Keratinocyte (primary cell): ENCODE results near the gene MEFV. TPM values are rescaled to one million over a fixed set of nuclear protein-coding genes. Genes with fewer than 3 reads are reported as not detected.
"Not testable (repeated sequence)": the region's sequence is repeated elsewhere in the genome, so short reads cannot be mapped to it uniquely, and the experiment has no call there.

Experiments
- DNase-seq: peaks from one replicate; pipeline ENCODE4 v3.0.0-alpha.2; 2011; ENCODE audit warnings: low read depth, missing footprints, low spot score
- FAIRE-seq: peaks from 2 replicates; lab custom pipeline; 2011; peaks lifted over from hg19 to GRCh38; lab: Jason Lieb, UNC
- H2AFZ ChIP-seq: 2 replicates; pipeline ENCODE4 v1.6.0; 2012; ENCODE audit warnings: low read length, control low read depth, inconsistent platforms; ENCODE audit not compliant: control insufficient read depth
- H3K27ac ChIP-seq: 2 replicates; pipeline ENCODE4 v1.5.1; 2011; ENCODE audit warnings: low read length; ENCODE audit not compliant: control insufficient read depth, insufficient read depth
- H3K27me3 ChIP-seq: 3 replicates; pipeline ENCODE4 v1.6.0; 2011; ENCODE audit warnings: low read length; ENCODE audit not compliant: control insufficient read depth, insufficient read depth; ENCODE audit errors: extremely low read depth
- H3K36me3 ChIP-seq, 2 experiments: 2 replicates in 1 of 2; 3 replicates in 1 of 2; pipeline ENCODE4 v1.5.1; 2011; ENCODE audit warnings: low read length in 2 of 2, mild to moderate bottlenecking in 1 of 2; ENCODE audit not compliant: control insufficient read depth in 2 of 2, insufficient read depth in 2 of 2; ENCODE audit errors: extremely low read depth in 1 of 2
- H3K4me1 ChIP-seq: 3 replicates; pipeline ENCODE4 v1.5.1; 2011; ENCODE audit warnings: low read length; ENCODE audit not compliant: control insufficient read depth, insufficient read depth; ENCODE audit errors: extremely low read depth
- H3K4me2 ChIP-seq: 3 replicates; pipeline ENCODE4 v1.6.0; 2011; ENCODE audit warnings: low read depth, low read length; ENCODE audit not compliant: control insufficient read depth, insufficient read depth; ENCODE audit errors: extremely low read depth
- H3K4me3 ChIP-seq, 3 experiments: fragments of 200-600 bp in 1 of 3; sonication (generic) in 1 of 3; 2 replicates in 2 of 3; 3 replicates in 1 of 3; pipeline ENCODE4 v1.5.1; 2011 to 2016; ENCODE audit warnings: low read length in 3 of 3, mild to moderate bottlenecking in 3 of 3, control low read depth in 2 of 3, inconsistent platforms in 1 of 3, low read depth in 1 of 3, mixed read lengths in 1 of 3, mixed run types in 1 of 3, moderate library complexity in 1 of 3; ENCODE audit not compliant: control insufficient read depth in 2 of 3, insufficient read depth in 2 of 3; ENCODE audit errors: extremely low read depth in 1 of 3
- H3K79me2 ChIP-seq: 2 replicates; pipeline ENCODE4 v1.6.0; 2012; ENCODE audit warnings: low read length; ENCODE audit not compliant: control insufficient read depth, insufficient read depth
- H3K9ac ChIP-seq: 3 replicates; pipeline ENCODE4 v1.6.0; 2011; ENCODE audit warnings: low read length; ENCODE audit not compliant: control insufficient read depth, insufficient read depth; ENCODE audit errors: extremely low read depth
- H3K9me1 ChIP-seq: 3 replicates; pipeline ENCODE4 v1.6.0; 2011; ENCODE audit warnings: low read length; ENCODE audit not compliant: control insufficient read depth, insufficient read depth; ENCODE audit errors: extremely low read depth
- H3K9me3 ChIP-seq: 2 replicates; pipeline ENCODE4 v1.5.1; 2012; ENCODE audit warnings: low read depth, low read length; ENCODE audit not compliant: control insufficient read depth
- H4K20me1 ChIP-seq: 3 replicates; pipeline ENCODE4 v1.6.0; 2011; ENCODE audit warnings: low read length; ENCODE audit not compliant: control insufficient read depth, insufficient read depth; ENCODE audit errors: extremely low read depth
- EZH2 ChIP-seq: IDR thresholded peaks from one replicate; pipeline ENCODE4 v1.6.1; 2012; ENCODE audit warnings: inconsistent platforms, mild to moderate bottlenecking, low read length, moderate library complexity
- dilution Hi-C: fragments of 300-500 bp; cut with MboI; formaldehyde crosslinking; loops from one replicate; pipeline ENCODE4 v1.7.0; 2020; ENCODE audit warnings: low sequenced_read_pairs; ENCODE audit not compliant: extremely low pct_ligation_motif_present
- polyA plus RNA-seq, 5 experiments: library from polyadenylated mRNA; depleted of rRNA in 3 of 5; stranded (reverse) in 3 of 5; stranded (forward) in 1 of 5; unstranded in 1 of 5; fragments of >200 nt; gene quantifications; 1 replicate in 1 of 5; 2 replicates in 3 of 5; 3 replicates in 1 of 5; pipeline versions ENCODE4 v1.2.1 to v1.2.3, GENCODE V29; 2011 to 2012; ENCODE audit warnings: missing spikeins in 2 of 5, low read depth in 1 of 5, low replicate concordance in 1 of 5
- TF ChIP-seq, protein P1 (sequence below), 3 experiments: IDR thresholded peaks in 1 of 3; conservative IDR thresholded peaks in 1 of 3; optimal IDR thresholded peaks in 1 of 3; 2 replicates in 2 of 3; 3 replicates in 1 of 3; pipeline versions ENCODE3 to v1.5.1; 2011; ENCODE audit warnings: low read length in 3 of 3, mild to moderate bottlenecking in 3 of 3, moderate library complexity in 2 of 3, control low read depth in 1 of 3, inconsistent platforms in 1 of 3; ENCODE audit not compliant: insufficient read depth in 2 of 3; ENCODE audit errors: extremely low read depth in 1 of 3

Gene MEFV
- polyA plus RNA-seq, 1 donor (not counting 4 experiments of a cell fraction or from before 2014, with no cell fraction given) = not detected

DNA sequence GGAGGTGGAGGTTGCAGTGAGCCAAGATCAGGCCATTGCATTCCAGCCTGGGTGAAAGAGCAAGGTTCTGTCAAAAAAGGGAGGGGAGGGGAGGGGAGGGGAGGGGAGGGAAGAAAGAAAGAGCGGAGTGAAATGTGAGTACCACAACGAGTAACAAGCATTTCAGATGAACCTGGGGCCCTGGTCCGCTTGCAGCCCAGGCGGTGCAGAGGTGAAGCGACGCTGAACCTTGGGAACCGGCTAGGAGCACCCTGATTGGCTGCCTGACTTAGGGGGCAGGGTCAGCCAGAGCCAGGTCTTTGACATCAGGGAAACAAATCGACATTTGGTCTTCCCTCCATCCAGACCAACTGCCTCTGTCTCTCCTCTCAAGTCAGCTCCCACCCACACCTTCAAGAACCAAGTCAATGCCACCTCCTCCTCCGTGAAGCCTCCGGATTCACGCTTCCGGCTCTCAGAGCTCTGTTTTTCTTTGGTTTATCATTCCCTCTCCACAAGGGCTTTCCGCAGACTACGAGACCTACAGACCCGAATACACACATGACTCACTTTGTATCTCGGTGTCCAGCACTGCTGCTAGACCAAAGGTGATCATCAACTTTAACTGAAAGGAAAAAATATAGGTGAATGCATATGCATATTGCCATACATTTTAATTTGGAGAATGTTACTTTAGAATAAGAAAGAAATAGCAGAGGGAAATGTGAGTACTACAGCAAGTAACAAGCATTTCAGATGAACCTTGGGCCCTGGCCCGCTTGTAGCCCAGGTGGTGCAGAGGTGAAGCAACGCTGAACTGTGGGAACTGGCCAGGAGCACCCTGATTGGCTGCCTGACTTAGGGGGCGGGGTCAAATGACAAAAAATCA is 49.1 kb downstream of the MEFV start:
- Histone ChIP-seq H3K9ac (no peak overlapping the region), H3K4me1 (no peaks in the 10 kb centered on the region), H3K9me3 (peaks cover 2% of the 10 kb centered on the region), H3K4me2 (no peak overlapping the region), H3K79me2 (no peaks in the 10 kb centered on the region), H4K20me1 (no peaks in the 10 kb centered on the region), H2AFZ (no peak overlapping the region), H3K27me3 (no peaks in the 10 kb centered on the region), H3K4me3 (no peak overlapping the region), H3K36me3 (no peaks in the 10 kb centered on the region), H3K9me1 (no peaks in the 10 kb centered on the region), H3K27ac (no peak overlapping the region)
- TF ChIP-seq EZH2 = no peak
- TF ChIP-seq, protein P1, sequence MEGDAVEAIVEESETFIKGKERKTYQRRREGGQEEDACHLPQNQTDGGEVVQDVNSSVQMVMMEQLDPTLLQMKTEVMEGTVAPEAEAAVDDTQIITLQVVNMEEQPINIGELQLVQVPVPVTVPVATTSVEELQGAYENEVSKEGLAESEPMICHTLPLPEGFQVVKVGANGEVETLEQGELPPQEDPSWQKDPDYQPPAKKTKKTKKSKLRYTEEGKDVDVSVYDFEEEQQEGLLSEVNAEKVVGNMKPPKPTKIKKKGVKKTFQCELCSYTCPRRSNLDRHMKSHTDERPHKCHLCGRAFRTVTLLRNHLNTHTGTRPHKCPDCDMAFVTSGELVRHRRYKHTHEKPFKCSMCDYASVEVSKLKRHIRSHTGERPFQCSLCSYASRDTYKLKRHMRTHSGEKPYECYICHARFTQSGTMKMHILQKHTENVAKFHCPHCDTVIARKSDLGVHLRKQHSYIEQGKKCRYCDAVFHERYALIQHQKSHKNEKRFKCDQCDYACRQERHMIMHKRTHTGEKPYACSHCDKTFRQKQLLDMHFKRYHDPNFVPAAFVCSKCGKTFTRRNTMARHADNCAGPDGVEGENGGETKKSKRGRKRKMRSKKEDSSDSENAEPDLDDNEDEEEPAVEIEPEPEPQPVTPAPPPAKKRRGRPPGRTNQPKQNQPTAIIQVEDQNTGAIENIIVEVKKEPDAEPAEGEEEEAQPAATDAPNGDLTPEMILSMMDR (optimal IDR thresholded peaks at IDR 0.05 in 1 of 3, IDR thresholded peaks at IDR 0.05 in 1 of 3, conservative IDR thresholded peaks at IDR 0.05 in 1 of 3; ENCODE audit: extremely low read depth in 1 of 3, insufficient read depth in 2 of 3, low read length in 3 of 3) = no peak
- dilution Hi-C loops = no loop called here
- FAIRE-seq (no peak), DNase-seq (no peak)

DNA sequence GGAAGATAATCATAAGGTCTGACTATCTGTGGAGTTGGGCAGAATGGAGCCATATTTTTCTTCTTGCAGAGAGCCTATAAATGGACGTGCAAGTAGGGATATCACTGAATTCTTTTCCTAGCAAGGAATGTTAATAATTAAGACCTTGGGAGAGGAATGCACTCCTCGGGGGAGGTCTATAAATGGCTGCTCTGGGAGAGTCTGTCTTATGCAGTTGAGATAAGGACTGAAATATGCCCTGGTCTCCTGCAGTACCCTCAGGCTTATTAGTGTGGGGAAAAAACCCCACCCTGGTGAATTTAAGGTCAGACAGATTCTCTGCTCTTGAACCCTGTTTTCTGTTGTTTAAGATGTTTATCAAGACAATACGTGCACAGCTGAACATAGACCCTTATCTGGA is 50.5 kb downstream of the MEFV start:
- FAIRE-seq, H4K20me1 ChIP-seq, H3K4me3 ChIP-seq, H3K27me3 ChIP-seq, DNase-seq, H3K9me3 ChIP-seq, H3K4me1 ChIP-seq, H3K9ac ChIP-seq, dilution Hi-C loops, H3K79me2 ChIP-seq, H2AFZ ChIP-seq, H3K9me1 ChIP-seq, H3K4me2 ChIP-seq, H3K36me3 ChIP-seq, H3K27ac ChIP-seq: not testable (repeated sequence)
